Central memory CD8-positive, alpha-beta T cell (primary cell): ENCODE data around the gene SLC29A1.

ENCODE experiments used
- ATAC-seq: fragments of 150-1000 bp; cut with Tn5 transposase; replicated peaks from 2 replicates; pipeline ENCODE4 v1.10.0; 2022; ENCODE audit warnings: mild to moderate bottlenecking, moderate FRiP score, moderate number of reproducible peaks; ENCODE audit not compliant: poor library complexity, severe bottlenecking; ENCODE audit errors: extremely low read depth
- DNase-seq, 2 donors: peaks; one replicate each; pipeline ENCODE4 v3.0.0; 2021; ENCODE audit warnings: low spot score in 2 of 2
- H3K27ac Mint-ChIP-seq: one replicate; pipeline ENCODE4 v1.8.0; 2022; ENCODE audit warnings: low read depth, mild to moderate bottlenecking, moderate library complexity, mixed read lengths
- H3K27me3 Mint-ChIP-seq: one replicate; pipeline ENCODE4 v1.8.0; 2022; ENCODE audit warnings: mixed read lengths
- H3K36me3 Mint-ChIP-seq: one replicate; pipeline ENCODE4 v1.8.0; 2022; ENCODE audit warnings: mild to moderate bottlenecking, moderate library complexity, mixed read lengths; ENCODE audit not compliant: insufficient read depth
- H3K4me1 Mint-ChIP-seq: one replicate; pipeline ENCODE4 v1.8.0; 2022; ENCODE audit warnings: mixed read lengths
- H3K4me3 Mint-ChIP-seq: one replicate; pipeline ENCODE4 v1.8.0; 2022; ENCODE audit warnings: mild to moderate bottlenecking, moderate library complexity, mixed read lengths
- H3K9me3 Mint-ChIP-seq: one replicate; pipeline ENCODE4 v1.8.0; 2022; ENCODE audit warnings: mixed read lengths

Gene SLC29A1

DNA sequence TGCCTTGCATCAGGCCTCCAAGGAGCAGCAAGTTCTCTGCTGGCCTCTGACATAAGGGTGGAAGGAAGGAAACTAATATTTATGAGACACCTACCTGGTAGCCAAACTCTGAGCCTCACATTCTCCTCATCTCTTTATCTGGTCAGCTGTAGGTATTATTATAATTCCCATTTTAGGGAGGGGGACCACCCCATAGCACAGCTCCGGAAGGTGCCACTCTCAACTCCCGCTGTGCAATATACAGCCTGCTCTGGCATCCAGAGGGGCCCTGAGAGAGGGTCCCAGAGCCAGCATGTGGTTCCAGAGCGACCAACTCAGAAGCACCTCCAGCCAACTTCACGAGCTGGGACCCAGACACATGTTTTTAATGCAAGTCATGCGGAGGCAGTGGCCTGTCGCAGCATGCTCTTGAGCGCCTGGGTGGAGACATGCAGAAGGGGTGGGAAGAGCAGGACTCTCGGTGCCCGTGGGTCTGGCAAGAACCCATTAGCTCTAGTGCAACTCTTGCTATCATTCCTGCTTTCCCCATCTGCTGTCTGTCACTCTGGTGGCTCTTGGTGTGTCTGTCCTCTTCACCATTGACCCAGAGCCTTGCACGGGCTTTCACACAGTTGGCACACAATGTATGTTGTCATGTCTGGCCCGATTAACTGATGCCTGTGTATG lies 21.6 kb upstream of the SLC29A1 start:
- Mint-ChIP-seq H3K27me3 (peaks cover 29% of the 10 kb centered on the region), H3K27ac (no peak overlapping the region), H3K36me3 (no peaks in the 10 kb centered on the region), H3K9me3 (no peaks in the 10 kb centered on the region), H3K4me3 (no peak overlapping the region), H3K4me1 (no peaks in the 10 kb centered on the region)
- ATAC-seq (no peak), DNase-seq (no peak)

DNA sequence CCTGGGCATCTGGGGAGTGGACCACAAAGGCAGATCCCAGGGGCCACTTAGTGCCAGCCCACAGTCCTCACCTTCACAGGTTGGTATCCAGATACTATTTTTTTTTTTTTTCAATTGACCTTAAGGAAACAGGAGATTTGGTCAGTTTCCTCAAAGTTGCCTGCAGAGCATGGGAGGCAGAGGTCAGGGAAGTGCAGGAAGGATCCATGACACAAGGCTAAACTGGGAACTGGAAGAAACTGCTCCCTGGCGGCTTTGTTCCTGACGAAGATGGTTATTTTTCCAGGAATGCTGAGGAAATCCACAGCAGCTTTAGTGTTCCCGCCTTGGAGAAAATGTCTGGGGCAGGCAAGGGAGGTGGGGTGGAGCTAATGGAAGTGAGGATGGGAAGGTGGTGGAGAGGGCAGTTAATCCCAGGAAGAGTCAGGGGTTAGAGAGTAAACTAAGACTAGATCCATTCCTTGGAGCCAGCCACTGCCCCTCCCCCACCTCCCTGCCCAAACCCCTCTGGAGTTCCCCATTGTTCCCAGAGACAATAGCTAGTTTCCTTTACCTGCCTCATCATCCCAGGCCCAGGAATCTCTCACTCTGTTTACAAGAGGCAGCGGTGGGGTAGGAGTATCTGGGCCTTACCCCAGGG lies 20.9 kb upstream of the SLC29A1 start:
- Mint-ChIP-seq H3K4me1 (no peaks in the 10 kb centered on the region), H3K36me3 (no peaks in the 10 kb centered on the region), H3K9me3 (no peaks in the 10 kb centered on the region), H3K27me3 (peaks cover 32% of the 10 kb centered on the region), H3K27ac (no peak overlapping the region), H3K4me3 (no peak overlapping the region)
- DNase-seq, result no peak
- no peak for ATAC-seq

GRCh38 chr6:44202972-44203750 lies 20.2 kb upstream of the SLC29A1 start:
- Mint-ChIP-seq H3K27ac (no peak overlapping the region), H3K36me3 (no peaks in the 10 kb centered on the region), H3K9me3 (no peaks in the 10 kb centered on the region), H3K4me3 (no peak overlapping the region), H3K27me3 (peaks cover 38% of the 10 kb centered on the region), H3K4me1 (no peaks in the 10 kb centered on the region)
- no peak for ATAC-seq
- no peak for DNase-seq

- no peak for ATAC-seq
- peaks cover 46% of the 10 kb centered on the region for H3K27me3 Mint-ChIP-seq
- H3K9me3 Mint-ChIP-seq, result no peaks in the 10 kb centered on the region
These were observed 19.4 kb upstream of the SLC29A1 start for GRCh38 chr6:44203955-44204354.

GRCh38 chr6:44207966-44208365 lies 15.4 kb upstream of the SLC29A1 start:
- Mint-ChIP-seq H3K9me3 (no peaks in the 10 kb centered on the region), H3K27me3 (peaks cover 33% of the 10 kb centered on the region), H3K4me3 (no peak overlapping the region), H3K27ac (no peak overlapping the region), H3K36me3 (no peaks in the 10 kb centered on the region), H3K4me1 (no peaks in the 10 kb centered on the region)
- DNase-seq (no peak), ATAC-seq (no peak)

More at GRCh38 chr6:44203955-44204354, 19.4 kb upstream of the SLC29A1 start:
- Mint-ChIP-seq H3K4me1 (no peaks in the 10 kb centered on the region), H3K36me3 (no peaks in the 10 kb centered on the region), H3K4me3 (no peak overlapping the region), H3K27ac (no peak overlapping the region)
- no peak for DNase-seq

DNA sequence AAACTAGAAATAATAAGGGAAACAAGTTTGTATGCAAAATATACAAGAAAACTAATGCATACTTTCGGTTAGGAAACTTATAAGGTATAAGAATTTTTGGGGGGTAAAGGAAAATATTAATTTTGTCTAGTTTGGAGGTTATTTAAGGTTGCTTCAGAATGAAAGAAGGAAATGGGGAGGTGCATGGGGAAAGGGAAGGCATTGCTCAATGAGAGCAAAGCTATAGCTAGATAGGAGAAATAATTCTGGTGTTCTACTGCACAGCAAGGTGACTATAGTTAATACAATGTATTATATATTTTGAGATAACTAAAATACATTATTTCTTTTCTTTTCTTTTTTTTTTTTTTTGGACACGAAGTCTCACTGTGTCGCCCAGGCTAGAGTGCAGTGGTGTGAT lies 12.1 kb upstream of the SLC29A1 start:
- Mint-ChIP-seq H3K27ac (no peak overlapping the region), H3K4me3 (no peak overlapping the region), H3K27me3 (peaks cover 35% of the 10 kb centered on the region), H3K36me3 (no peaks in the 10 kb centered on the region), H3K4me1 (no peaks in the 10 kb centered on the region), H3K9me3 (no peaks in the 10 kb centered on the region)
- ATAC-seq (no peak), DNase-seq (no peak)

DNA sequence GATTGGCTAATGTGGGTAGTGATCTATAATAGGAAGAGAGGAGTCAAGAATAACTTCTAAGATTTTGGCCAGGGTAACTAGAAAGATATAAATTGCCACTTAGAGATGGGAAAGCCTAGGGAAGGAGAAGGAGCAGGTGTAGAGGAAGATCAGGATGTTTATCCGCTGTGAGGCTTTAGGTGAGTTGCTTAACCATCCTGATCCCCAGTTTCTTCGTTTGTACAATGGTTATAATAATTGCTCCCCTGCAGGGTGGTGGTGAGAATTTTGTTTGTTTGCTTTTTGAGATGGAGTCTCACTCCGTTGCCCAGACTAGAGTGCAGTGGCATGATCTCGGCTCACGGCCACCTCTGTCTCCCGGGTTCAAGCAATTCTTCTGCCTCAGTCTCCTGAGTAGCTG lies 9.1 kb upstream of the SLC29A1 start:
- no peak overlapping the region for H3K4me3 Mint-ChIP-seq
- DNase-seq (no peak), ATAC-seq (no peak)
- no peaks in the 10 kb centered on the region for H3K4me1 Mint-ChIP-seq
- peaks cover 1% of the 10 kb centered on the region for H3K36me3 Mint-ChIP-seq
- no peak overlapping the region for H3K27ac Mint-ChIP-seq
- H3K27me3 Mint-ChIP-seq, result peaks cover 36% of the 10 kb centered on the region
- no peaks in the 10 kb centered on the region for H3K9me3 Mint-ChIP-seq

DNA sequence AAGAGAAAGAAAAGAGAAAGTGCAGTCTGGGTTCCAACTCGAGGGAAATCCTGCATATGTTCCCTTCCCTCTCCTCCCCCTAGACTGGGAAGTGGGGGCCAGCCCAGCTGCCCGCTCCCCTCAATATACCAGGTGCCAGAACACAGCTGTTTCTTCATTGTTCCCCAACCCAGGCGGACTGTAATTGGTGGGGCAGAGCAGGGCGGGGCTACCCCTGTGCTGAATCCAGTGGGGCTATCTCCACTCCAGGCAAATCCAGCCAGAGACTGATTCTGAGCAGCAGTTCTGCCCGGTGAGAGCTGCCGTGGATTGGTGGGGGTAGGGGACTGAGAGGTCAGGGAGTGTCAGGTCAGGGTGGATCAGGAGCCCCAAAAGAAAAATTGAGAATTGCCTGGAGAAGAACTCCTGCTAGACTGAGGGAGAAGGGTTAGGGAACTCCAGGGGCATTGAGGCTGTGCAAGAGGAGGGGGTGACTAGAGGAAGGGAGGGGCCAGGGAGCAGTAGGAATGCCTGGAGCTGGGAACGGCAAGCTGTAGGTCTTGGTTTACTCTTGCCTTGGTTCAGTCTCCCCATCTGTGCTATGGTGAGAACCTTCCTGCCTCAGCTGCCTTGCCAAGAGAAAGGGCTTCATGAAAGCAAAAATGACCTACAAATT lies 6.6 kb upstream of the SLC29A1 start, which contains the start of gene MYMX:
MYMX (plus strand) TSS at position 250 of the 655 bp plus-strand sequence. CDS start 546 bp downstream, outside the sequence.
- ATAC-seq, result no peak
- no peaks in the 10 kb centered on the region for H3K9me3 Mint-ChIP-seq

GRCh38 chr6:44217332-44218143 lies 5.9 kb upstream of the SLC29A1 start:
- no peaks in the 10 kb centered on the region for H3K9me3 Mint-ChIP-seq
- H3K27me3 Mint-ChIP-seq, result peaks cover 28% of the 10 kb centered on the region
- DNase-seq, result no peak
- ATAC-seq, result no peak
- H3K27ac Mint-ChIP-seq, result no peak overlapping the region
- peaks cover 1% of the 10 kb centered on the region for H3K4me1 Mint-ChIP-seq
- no peak overlapping the region for H3K4me3 Mint-ChIP-seq
- H3K36me3 Mint-ChIP-seq, result peaks cover 1% of the 10 kb centered on the region

More for the DNA sequence above, 6.6 kb upstream of the SLC29A1 start, which contains the start of gene MYMX:
- H3K27ac Mint-ChIP-seq, result no peak within 1 kb of the TSS
- no peaks in the 10 kb centered on the region for H3K4me1 Mint-ChIP-seq
- no peak within 1 kb of the TSS for H3K4me3 Mint-ChIP-seq
- H3K27me3 Mint-ChIP-seq, result peaks cover 28% of the 10 kb centered on the region
- no peak for DNase-seq
- H3K36me3 Mint-ChIP-seq, result peaks cover 1% of the 10 kb centered on the region

DNA sequence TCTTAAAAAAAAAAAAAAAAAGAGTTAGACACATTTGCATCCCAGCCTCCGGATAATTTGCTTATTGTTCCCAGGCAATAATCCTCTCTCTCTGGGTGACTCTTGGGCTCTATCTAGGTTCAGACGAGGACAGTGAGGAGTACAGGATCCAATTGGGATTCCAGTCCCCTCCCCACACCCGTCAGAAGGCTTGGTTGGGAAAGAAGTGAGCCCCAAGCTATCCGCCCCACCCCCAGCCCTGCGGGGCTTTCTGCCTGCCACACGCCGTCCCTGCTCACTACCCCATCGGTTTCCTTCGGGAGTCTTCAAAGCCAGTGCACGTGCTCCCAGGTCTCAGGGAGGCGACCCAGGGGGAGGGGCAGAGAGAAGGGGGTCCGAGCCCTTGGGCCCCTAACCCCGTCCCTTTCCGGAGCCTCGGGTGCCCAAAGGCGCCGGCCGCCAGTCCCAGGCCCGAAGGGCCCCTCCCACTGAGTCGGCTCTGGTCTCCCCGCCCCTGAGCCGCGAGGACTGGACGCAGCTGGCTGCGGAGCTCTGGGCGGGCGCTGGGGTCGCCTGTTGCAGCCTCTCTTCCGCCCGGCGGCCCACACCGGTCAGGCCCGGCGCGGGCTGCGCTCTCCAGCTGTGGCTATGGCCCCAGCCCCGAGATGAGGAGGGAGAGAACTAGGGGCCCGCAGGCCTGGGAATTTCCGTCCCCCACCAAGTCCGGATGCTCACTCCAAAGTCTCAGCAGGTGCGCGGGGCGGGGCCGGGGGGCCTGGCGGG lies 4.2 kb upstream of the SLC29A1 start:
- peaks cover 12% of the 10 kb centered on the region for H3K4me1 Mint-ChIP-seq
- peaks cover 28% of the 10 kb centered on the region for H3K27me3 Mint-ChIP-seq
- no peak for ATAC-seq
- peaks cover 1% of the 10 kb centered on the region for H3K36me3 Mint-ChIP-seq
- no peak overlapping the region for H3K4me3 Mint-ChIP-seq
- no peak overlapping the region for H3K27ac Mint-ChIP-seq
- no peaks in the 10 kb centered on the region for H3K9me3 Mint-ChIP-seq
- DNase-seq, result no peak
